ENCODE results near the gene ASMT.

ASMT gene

DNA sequence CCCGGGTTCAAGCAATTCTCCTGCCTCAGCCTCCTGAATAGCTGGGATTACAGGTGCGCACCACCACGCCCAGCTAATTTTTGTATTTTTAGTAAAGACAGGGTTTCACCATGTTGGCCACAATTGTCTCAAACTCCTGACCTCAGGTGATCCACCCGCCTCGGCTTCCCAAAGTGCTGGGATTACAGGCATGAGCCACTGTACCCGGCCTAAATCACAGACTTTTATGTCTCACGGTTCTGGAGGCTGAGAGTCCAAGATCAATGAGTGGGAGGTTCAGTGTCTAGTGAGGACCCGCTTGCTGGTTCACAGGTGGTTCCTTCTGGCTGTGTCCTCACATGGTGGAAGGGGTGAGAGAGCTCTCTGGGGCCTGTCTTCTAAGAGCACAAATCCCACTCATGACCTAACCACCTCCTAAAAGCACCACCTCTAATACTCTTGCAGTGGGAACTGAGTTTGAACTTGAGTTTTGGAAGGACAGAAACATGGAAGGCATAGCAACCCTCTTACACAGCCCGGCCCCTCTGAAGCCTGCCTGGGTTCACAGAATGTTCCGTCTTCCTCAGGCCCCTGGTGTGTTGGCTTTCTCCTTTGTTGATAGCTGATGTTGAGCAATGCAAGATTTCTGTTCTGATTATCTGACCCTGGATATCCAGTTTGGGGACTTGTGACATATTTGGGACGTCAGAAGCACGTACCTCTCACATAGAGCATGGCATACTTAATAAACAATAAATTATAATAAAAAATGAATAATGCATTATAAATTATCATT is 25.3 kb upstream of the ASMT start:
- TF ChIP-seq, protein P1, sequence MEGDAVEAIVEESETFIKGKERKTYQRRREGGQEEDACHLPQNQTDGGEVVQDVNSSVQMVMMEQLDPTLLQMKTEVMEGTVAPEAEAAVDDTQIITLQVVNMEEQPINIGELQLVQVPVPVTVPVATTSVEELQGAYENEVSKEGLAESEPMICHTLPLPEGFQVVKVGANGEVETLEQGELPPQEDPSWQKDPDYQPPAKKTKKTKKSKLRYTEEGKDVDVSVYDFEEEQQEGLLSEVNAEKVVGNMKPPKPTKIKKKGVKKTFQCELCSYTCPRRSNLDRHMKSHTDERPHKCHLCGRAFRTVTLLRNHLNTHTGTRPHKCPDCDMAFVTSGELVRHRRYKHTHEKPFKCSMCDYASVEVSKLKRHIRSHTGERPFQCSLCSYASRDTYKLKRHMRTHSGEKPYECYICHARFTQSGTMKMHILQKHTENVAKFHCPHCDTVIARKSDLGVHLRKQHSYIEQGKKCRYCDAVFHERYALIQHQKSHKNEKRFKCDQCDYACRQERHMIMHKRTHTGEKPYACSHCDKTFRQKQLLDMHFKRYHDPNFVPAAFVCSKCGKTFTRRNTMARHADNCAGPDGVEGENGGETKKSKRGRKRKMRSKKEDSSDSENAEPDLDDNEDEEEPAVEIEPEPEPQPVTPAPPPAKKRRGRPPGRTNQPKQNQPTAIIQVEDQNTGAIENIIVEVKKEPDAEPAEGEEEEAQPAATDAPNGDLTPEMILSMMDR (IDR thresholded peaks at IDR 0.05; ENCODE audit: poor library complexity, severe bottlenecking) = no peak
- DNase-seq (ENCODE audit: low spot score) = no peak
- Histone ChIP-seq H3K27me3 (ENCODE audit: insufficient read depth, poor library complexity, severe bottlenecking) (no peaks in the 10 kb centered on the region), H3K4me3 (ENCODE audit: severe bottlenecking) (no peak overlapping the region), H3K36me3 (ENCODE audit: low read depth) (peaks cover 20% of the 10 kb centered on the region), H3K9me3 (ENCODE audit: severe bottlenecking) (no peaks in the 10 kb centered on the region), H3K4me1 (ENCODE audit: insufficient read depth, poor library complexity, severe bottlenecking) (peaks cover 3% of the 10 kb centered on the region), H3K27ac (ENCODE audit: poor library complexity, severe bottlenecking) (no peak overlapping the region)
- ATAC-seq (ENCODE audit: low read depth) = no peak

DNA sequence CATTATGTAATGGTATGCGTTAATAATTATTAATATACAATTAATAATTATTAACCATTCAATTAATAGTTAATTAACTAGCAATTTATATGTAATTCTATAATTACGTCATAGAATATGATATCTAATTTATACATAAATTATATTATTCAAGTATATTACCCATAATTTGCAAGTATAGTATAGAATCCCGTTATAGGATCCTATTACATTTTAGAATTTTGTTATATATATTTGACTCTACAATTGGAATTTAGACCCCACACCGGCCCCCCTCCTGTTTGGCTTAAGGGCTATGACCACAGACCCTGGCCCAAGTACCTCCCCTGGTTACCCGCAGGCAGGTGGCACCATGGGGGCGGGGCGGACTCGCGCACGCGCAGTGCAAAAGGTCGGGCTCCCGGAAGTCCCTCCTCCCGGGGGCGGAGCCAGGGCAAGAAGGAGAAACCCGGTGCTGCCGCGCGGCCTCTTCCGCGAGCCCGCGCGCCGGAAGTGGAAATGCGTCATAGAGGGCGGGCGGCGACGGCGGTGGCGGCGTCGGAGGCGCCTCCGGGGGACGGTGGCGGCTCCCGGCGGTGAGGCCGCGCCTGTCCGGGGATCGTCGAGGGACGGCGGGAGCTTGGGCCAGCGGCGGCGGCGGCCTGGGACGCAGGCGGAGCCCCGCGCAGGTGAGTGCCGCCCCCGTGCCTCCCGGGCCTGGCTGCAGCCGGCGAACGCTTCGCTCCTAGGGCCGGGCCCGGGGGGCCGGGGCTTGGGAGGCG is 23.6 kb upstream of the ASMT start, which contains the start of gene AKAP17A:
AKAP17A (plus strand) TSS at position 503 of the 761 bp plus-strand sequence. CDS start 1,859 bp downstream, outside the sequence.
- ATAC-seq (ENCODE audit: low read depth) (peak; percentile 85), DNase-seq (ENCODE audit: low spot score) (peak; percentile 97)
- H3K4me1 ChIP-seq (ENCODE audit: insufficient read depth, poor library complexity, severe bottlenecking) = peaks cover 3% of the 10 kb centered on the region
- H3K36me3 ChIP-seq (ENCODE audit: low read depth) = peaks cover 36% of the 10 kb centered on the region
- H3K9me3 ChIP-seq (ENCODE audit: severe bottlenecking) = no peaks in the 10 kb centered on the region
- peak within 1 kb of the TSS; percentile 58 for H3K27ac ChIP-seq (ENCODE audit: poor library complexity, severe bottlenecking)
- TF ChIP-seq, protein P1 (IDR thresholded peaks at IDR 0.05; ENCODE audit: poor library complexity, severe bottlenecking) = no peak
- no peaks in the 10 kb centered on the region for H3K27me3 ChIP-seq (ENCODE audit: insufficient read depth, poor library complexity, severe bottlenecking)
- peak within 1 kb of the TSS; percentile 64 for H3K4me3 ChIP-seq (ENCODE audit: severe bottlenecking)

DNA sequence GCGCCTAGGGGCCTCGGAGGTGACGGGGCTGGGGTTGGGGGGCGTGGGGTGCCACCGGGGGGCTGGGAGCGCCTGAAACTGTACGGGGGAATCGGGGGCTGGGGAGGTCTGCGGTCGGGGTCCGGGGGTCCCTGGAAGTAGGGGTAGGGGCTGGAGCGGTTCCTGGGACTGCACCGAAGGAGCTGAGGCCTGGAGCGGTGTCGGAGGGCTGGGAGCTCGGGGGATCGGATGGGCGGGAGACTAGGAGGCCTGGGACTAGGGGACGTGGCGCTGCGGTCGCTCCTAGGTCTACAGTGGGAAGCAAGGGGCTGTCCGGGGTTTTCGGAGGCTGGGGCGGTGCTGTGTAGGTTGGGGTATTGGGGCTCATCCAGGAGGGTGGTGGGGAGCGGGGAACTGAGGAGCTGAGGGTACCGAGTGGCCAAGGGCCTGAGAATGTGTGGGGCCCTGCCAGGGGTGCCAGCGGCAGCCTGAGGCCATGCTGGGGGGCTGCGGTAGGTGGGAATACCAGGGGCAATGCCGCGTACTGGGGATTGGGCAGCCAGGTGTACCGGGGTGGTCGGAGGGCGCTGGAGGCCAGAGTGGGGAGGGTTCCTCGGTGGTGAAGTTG is 22.9 kb upstream of the ASMT start:
- Histone ChIP-seq H3K4me1 (ENCODE audit: insufficient read depth, poor library complexity, severe bottlenecking) (peaks cover 3% of the 10 kb centered on the region), H3K27ac (ENCODE audit: poor library complexity, severe bottlenecking) (peak overlapping the region; percentile 58), H3K4me3 (ENCODE audit: severe bottlenecking) (peak overlapping the region; percentile 64), H3K36me3 (ENCODE audit: low read depth) (peaks cover 40% of the 10 kb centered on the region), H3K27me3 (ENCODE audit: insufficient read depth, poor library complexity, severe bottlenecking) (no peaks in the 10 kb centered on the region), H3K9me3 (ENCODE audit: severe bottlenecking) (no peaks in the 10 kb centered on the region)
- ATAC-seq (ENCODE audit: low read depth) (peak; percentile 28; the same call in 2 of the 3 replicates), DNase-seq (ENCODE audit: low spot score) (no peak)
- TF ChIP-seq, protein P1 (IDR thresholded peaks at IDR 0.05; ENCODE audit: poor library complexity, severe bottlenecking) = no peak

DNA sequence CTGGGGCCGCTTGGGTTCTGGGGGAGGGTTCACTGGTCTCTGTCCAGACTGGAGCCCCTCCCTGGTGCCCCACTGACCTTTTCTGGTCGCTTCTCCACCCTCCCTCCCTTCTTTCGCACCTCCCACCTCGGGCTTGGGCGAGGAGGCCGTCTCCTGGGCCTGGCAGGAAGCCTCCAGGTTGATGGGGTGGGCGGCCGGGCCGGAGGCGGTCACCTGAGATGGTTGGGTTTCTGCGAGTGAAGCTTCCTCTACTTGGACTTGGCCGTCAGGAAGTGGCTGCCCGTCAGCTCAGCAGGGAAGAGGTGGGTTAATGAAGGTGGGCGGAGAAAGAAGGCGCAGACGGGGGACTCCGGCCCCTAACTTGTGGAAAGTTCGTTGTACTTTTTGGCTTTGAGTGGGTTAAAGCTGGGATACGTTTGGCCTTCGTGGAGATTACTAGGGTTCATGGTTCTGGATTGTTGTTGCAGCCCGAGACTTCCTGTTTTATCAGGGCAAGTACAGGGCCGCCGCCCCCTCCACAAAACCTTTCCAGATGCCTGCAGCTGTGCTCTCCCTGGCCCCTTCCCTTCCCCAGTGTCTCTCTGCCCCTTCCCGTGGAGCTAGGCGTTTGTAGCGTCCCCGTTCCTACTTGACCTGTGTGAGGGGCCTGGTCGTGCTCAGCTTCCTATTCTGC is 22.3 kb upstream of the ASMT start:
- Histone ChIP-seq H3K9me3 (ENCODE audit: severe bottlenecking) (no peaks in the 10 kb centered on the region), H3K36me3 (ENCODE audit: low read depth) (peaks cover 47% of the 10 kb centered on the region), H3K4me3 (ENCODE audit: severe bottlenecking) (peak overlapping the region; percentile 64), H3K27me3 (ENCODE audit: insufficient read depth, poor library complexity, severe bottlenecking) (no peaks in the 10 kb centered on the region), H3K27ac (ENCODE audit: poor library complexity, severe bottlenecking) (peak overlapping the region; percentile 58), H3K4me1 (ENCODE audit: insufficient read depth, poor library complexity, severe bottlenecking) (peaks cover 3% of the 10 kb centered on the region)
- ATAC-seq (ENCODE audit: low read depth) (peak; percentile 70), DNase-seq (ENCODE audit: low spot score) (no peak)
- TF ChIP-seq, protein P1 (IDR thresholded peaks at IDR 0.05; ENCODE audit: poor library complexity, severe bottlenecking) = no peak
